GM12865 (cell line): ENCODE measurements around the gene RBFOX1.

Experiments
- DNase-seq: peaks from one replicate; pipeline ENCODE4 v3.0.0; 2010; ENCODE audit warnings: low read depth
- H3K4me3 ChIP-seq: 2 replicates; pipeline ENCODE4 v1.5.1; 2011; ENCODE audit warnings: mild to moderate bottlenecking, low read depth, low read length, control low read depth
- CTCF ChIP-seq: IDR thresholded peaks from 2 replicates; pipeline ENCODE4 v1.5.1; 2011; ENCODE audit warnings: low read length, control low read depth, low read depth, inconsistent platforms; ENCODE audit not compliant: insufficient read depth; ENCODE audit errors: missing control alignments

The RBFOX1 gene

GRCh38 chr16:7303660-7304200 lies 28.9 kb upstream of the RBFOX1 start:
- no peak overlapping the region for H3K4me3 ChIP-seq

GRCh38 chr16:7304279-7304678 lies 28.4 kb upstream of the RBFOX1 start:
- no peak overlapping the region for H3K4me3 ChIP-seq
- no peak for TF ChIP-seq CTCF
- no peak for DNase-seq

More at GRCh38 chr16:7303660-7304200, 28.9 kb upstream of the RBFOX1 start:
- no peak for TF ChIP-seq CTCF
- DNase-seq: no peak

- DNase-seq: no peak
- TF ChIP-seq CTCF: no peak
- H3K4me3 ChIP-seq: no peak overlapping the region
Observed at GRCh38 chr16:7304958-7305357, 27.7 kb upstream of the RBFOX1 start.

GRCh38 chr16:7313170-7313569 lies 19.5 kb upstream of the RBFOX1 start:
- H3K4me3 ChIP-seq: no peak overlapping the region
- TF ChIP-seq CTCF: peak; percentile 17
- no peak for DNase-seq

- TF ChIP-seq CTCF: no peak
- H3K4me3 ChIP-seq: no peak overlapping the region
Observed at GRCh38 chr16:7314163-7314562, 18.5 kb upstream of the RBFOX1 start.

GRCh38 chr16:7315813-7316212 lies 16.8 kb upstream of the RBFOX1 start:
- TF ChIP-seq CTCF: no peak
- H3K4me3 ChIP-seq: no peak overlapping the region
- DNase-seq: no peak

More at GRCh38 chr16:7314163-7314562, 18.5 kb upstream of the RBFOX1 start:
- no peak for DNase-seq

- TF ChIP-seq CTCF: no peak
- no peak overlapping the region for H3K4me3 ChIP-seq
- DNase-seq: no peak
Observed at GRCh38 chr16:7316281-7316888, 16.3 kb upstream of the RBFOX1 start.
